Skin of body (tissue), 2 donors: ENCODE measurements around the gene PGAM2. TPM values are rescaled to one million over a fixed set of nuclear protein-coding genes. Genes with fewer than 3 reads are reported as not detected.

Source experiments
- DNase-seq: peaks from one replicate; lab custom pipeline; 2025; lab: John Stamatoyannopoulos, UW
- total RNA-seq: library from RNA; depleted of rRNA; stranded (reverse); fragments of >200 nt; gene quantifications from one replicate; pipeline ENCODE4 v1.2.3, GENCODE V29; 2014

PGAM2 gene
- total RNA-seq, 1 donor from 2014 or later, result 45.8 TPM

DNA sequence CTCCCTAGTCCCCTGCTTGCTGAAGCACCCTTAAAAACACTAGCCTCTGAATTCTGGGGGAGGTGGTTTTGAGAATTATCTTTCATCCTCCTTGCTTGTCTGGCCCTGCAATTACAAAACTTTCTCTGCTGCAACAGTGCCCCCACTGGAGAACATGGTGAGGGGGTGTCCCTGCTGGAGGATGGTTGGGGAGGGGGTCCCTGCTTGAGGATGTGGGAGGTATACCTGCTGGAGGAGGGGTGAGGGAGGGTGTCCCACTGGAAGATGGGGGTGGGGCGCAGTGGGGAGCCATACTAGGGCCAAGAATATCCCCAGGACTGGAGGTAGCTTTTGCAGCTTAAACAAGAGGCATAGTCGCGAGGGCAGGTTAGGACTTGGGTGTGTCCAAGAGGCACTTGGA lies 20.2 kb upstream of the PGAM2 start:
- DNase-seq, result no peak

DNA sequence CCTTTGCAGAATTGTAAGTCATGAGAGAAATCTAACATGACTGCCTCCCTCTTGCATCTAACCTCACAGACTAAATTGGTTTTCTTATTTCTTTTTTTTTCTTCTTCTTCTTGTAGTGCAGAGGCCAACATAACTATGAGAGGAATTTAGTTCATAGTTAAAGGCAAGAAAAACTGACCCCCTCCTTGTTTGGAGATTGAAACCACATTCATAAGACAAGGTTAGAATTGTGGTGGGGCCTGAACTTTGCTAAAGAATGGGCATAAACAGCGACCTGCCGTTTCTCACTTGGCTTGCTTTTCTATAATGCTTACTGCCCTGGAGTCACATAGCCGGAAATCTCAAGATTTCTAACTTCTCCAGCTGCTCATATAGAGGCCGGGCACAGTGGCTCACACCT lies 19.3 kb upstream of the PGAM2 start:
- no peak for DNase-seq

DNA sequence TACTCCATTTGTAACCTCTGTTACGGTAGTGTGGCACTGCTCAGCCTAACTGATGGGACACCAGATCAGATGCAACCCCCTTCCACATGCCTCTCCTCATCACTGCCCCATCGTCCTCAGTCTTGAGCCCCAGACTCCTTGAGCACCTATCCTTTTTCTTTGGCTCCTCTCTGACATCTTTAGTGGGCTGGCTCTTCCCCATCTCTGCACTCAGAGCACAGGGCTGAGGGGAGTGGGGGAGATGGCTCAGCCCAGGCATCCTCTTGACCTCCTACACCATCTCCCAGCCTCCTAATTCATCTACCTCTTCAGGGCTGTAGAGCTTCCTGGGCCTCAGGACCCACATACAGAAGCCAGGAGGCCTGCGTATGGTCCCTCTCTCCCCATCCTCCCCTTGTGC lies 18.4 kb upstream of the PGAM2 start:
- DNase-seq, result no peak

DNA sequence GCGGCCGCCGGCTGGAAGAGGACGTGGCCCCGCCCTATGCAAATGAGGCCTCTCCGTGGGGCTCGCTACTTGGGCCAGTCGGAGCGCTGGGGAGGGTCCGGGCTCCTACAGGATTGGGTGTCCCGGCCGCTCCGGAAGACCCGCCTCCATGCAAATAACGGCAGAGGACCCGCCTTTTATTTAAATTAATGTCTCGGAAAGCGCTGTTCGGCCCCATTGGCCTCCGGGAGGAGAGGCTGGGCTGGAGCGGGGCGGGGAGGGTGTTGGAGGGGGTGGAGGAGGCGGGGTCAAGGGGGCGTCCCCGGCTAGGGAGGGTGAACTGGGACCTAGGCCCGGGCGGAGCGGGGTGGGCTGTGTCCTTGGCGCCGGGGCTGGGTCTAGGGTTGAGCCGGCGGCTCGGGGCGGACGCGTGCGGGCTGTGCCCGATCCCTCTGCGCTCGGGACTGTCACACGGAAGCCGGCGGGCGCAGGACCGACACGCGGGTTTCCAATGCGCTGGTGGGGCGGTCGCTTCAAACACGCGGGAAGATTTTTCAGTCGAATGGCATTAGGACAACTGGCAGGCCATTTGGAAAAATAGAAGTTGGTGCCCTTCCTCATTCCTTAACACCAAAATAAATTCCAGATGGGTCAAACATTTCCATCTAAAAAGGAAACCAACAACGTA lies 17.3 kb upstream of the PGAM2 start:
- peak; percentile 98 for DNase-seq

DNA sequence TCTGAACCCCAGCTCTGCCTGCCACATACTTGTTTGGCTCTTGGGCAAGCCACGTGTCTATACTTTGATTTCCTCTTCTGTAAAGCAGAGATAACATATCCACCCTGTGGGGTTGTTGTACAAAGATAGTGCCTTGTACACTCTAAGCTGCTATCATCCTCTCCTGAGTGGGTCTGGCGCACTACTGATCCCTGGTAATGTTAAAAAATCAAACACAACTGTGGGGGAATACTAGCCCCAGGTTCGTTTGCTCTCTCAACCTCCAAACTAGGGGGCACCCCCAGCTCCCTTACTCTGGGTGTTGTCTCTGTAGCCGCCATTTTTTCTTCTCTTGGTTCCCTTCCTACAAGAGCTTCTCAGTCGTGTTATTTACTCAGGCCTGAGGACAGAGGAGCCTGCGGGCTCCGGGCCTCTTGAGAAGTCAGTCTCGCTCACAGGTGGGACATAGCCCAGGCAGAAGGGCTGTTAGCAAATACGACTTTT lies 15.9 kb upstream of the PGAM2 start:
- DNase-seq, result no peak

DNA sequence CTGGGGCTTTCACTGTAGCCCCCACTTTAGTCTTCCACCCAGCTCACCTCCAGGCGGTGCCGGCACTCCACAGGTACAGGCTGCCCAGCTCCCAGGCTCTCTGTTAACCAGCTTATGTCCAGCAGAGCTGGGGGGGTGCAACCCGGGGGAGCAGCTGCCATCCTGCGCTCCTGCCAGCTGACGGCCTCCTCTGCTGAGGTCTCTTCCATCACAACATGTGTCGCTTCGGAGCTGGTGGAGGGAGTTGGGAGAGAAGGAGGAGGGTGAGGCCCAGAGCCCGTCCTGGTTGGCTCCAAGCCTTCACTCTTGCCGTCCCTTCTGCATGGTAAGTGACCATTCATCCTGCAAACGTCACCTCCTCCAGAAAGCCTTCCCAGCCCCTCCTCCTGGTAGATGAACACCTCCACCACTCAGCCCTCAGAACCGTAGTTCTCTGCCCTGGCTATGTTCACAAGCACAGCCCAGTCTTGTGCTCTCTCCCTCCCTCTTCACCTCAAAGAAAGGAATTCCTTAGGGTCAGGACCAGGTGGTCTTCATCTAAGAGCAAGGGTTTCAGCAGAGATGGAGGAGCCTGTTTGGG lies 15.4 kb upstream of the PGAM2 start:
- no peak for DNase-seq

DNA sequence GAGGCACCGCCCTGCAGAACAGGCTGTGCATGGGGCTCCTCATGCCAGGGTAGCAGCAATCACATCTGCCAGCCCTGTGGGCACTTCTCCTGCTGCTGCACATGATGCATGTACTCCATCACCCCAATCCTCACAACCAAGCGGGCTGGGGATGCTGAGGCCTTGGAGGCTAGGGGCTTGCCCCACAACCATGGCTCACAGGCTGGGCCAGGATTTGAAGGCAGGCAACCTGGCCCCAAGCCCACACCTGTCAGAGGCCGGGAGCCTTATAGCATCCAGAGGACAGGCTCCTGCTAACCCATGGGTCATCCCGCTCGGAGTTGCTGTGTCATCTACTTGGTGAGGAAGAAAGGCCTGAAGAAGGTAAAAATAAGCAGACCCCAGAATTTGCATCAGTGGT lies 14.8 kb upstream of the PGAM2 start:
- no peak for DNase-seq

DNA sequence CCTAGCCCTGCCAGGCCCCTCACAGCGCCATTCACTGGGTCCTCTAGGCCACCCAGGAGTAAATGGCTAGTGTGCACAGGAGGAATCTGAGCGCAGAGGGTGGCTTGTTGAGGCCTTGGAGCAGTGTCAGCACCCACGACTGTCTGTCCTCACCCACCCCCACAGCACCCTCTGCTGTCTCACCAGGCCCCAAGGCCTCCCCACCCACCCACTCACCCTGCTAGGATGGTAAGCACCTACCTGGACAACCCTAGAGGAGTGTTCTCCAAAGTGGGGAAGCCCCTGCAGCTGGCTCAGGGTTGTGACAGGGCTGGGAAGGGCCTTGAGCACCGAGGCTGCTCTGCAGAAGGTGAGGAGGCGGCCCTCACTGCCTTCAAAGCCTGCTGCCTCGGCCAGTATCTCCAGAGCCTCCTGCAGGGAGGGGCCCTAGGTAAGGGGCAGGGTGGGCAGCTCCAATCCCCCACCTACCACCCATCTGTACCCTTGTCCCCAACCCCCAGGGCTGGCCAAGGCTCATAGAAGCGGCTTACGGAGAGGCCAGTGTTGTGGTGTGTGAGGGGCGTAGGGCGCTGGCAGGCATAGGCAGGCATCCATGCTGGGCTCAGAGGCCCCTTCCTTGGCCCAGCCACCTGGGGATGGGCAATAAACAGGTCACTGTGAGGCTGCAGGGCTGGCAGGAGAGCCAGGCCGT lies 14.1 kb upstream of the PGAM2 start:
- DNase-seq, result no peak

DNA sequence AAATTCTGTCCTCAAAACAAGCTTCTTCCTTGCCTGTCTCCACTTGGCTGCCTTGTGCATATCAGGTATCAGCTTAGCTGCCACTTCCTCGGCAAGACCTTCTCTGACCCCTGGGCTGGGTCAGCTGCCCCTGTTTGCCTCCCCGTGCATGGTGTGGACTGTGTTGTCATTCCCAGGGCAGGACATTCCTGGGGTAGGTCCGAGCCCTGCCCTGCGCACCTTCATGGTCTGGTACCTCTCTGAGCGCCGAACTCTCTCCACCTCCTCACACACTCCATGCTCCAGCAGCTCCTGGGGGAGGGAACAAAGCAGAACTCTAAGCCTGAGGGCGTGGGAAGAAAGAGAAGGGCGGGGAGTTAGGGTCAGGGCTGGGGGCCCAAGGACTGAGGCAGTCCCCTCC lies 13.2 kb upstream of the PGAM2 start:
- no peak for DNase-seq

DNA sequence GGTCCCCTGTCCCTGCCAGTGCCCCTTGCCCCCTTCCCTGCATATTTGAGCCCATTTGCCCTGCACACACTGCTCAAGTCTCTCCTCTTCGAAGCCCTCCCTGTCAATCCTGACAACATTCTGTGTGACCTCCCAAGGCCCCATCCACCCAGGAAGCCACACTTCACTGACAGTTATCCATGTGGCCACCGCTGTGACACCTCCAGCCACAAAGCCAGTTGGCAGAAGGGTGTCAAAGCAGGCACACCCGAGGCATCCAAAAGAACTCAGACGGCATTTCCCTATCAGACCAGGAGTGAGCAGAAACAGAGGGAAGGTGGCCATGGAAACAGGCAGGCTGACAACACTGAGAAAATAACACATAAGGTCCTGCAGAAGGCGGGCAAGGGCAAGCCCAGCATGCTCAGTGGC lies 12.3 kb upstream of the PGAM2 start:
- DNase-seq, result no peak

DNA sequence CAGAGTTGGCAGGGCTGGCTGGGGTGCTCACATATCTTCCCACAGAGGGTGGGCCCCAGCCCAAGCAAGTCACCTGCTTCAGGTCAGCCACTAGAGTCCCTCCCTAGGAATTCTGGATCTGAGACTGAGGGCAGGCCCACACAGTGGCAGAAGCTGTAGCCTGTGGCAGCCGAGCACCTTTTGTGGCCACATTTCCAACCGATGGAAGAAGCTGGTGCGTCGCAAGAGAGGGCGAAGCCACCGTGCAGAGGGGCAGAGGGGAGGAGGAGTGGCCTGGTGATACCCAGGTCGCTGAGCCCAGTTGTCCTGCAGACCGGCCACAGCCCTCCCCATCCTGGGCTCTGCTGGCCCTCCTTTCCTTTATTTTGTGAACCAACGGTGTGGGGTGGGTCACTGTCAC lies 11.7 kb upstream of the PGAM2 start:
- DNase-seq, result no peak

DNA sequence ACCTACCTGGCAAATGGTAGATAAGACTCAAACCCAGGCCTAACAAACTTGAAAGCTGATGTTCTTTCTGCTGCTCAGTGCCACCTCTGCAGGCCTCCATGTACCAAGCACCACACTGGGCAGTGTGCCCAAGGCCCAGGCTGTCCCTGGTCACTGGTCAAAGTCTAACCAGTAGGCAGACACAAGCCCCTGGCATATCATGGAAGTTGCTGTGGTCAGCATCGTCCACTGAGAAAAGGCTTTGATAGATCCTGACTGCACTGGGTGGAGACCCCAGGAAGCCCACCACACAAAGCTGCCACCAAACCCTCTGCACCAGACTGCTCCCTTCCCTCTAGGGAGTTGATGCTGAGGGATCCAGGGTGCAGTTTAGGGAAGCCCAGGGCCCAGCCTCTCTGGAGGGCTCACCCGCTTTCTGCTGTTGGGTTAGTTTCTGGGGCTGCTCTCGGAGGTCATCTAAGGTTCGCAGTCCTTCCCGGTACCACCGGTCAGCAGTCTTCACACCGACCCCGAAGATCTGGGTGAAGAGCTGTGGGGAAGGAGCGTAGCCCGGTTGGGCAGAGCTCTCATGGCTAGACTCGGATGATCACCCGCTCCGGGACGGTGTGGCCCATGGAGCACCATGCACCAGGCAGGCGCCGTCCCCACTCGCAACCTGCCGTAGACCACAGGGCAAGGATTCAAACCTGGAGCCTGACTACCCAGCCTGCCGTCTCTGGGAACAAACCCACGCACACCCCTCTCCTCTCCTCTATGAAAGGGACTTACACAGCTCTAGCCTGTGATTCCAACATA lies 10.9 kb upstream of the PGAM2 start:
- no peak for DNase-seq

DNA sequence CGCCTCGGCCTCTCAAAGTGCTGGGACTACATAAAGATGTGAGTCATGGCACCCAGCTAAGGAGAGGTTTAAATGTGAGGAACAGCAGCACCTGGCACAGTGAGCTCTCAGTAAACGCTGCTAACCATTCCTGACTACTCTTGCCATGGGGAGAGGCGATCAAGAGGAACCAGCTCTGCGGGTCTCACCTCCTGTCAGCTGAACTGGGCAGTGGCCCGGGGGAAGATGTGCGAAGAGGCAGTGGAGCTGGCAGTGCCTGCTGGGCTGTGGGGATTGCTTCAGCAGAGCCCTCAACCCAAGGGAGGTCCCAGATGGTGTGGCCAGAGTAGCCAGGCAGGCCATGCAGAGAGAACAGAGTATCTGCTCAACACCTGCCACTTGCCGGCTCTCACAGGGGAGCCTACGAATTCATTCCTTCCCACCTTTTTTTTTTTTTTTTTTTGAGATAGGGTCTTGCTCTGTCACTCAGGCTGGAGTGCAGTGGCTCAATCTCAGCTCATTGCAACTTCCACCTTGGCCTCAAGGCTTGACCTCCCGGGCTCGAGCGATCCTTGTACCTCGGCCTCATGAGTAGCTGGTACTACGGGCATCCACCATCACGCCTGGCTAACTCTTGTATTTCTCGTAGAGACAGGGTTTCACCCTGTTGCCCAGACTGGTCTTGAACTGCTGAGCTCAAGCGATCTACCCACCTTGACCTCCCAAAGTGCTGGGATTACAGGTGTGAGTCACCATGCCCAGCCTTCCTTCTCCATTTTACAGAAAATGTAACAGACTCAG lies 10.1 kb upstream of the PGAM2 start:
- no peak for DNase-seq

DNA sequence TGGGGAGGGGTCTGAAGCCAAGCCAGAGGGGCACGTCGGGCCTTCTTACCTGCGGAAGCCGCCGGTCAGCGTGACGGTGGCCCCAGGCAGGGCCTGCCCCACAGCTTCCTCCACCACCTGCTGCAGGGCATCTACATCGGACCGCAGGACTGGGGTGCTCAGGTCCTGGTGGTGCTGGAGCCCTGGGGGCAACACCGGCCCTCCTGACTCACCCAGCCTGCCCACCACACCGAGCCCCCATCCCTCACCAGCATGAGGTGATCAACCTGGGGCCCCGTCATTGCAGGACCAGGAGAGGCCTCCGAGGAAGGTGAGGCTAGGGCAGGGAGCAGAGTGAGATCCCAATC lies 9.0 kb upstream of the PGAM2 start:
- DNase-seq, result no peak

DNA sequence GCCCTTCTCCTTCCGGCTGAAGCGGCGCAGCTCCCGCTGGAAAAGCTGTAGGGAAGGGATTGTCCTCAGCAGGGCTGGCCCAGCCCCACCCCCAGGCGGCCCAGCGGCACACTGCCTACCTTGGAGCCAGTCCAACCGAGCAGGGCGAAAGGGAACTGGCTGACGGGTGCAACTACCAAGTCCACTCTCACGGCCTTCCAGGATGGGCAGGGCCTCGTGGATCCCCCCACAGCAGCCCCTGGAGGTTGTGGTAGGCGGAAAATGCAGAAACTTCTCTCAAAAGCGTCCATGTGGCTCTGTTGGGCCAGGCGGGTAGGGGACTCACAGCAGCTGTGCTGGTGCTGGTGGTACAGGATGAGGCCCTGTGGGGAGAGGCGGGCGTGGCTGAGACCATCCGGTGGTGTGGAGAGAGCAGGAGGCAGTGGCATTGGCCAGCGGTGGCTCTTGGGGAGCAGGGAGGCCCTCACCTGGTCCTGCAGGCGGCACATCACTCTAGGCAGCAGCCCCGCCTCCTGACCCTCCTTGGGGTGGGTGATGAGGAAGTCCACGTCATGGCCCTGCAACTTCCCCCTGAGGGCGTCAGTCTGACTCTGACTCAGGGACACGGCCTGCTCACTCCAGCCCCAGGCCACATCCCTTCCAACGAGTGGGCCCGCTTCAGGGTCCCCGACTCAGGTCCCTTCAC lies 8.4 kb upstream of the PGAM2 start:
- no peak for DNase-seq

DNA sequence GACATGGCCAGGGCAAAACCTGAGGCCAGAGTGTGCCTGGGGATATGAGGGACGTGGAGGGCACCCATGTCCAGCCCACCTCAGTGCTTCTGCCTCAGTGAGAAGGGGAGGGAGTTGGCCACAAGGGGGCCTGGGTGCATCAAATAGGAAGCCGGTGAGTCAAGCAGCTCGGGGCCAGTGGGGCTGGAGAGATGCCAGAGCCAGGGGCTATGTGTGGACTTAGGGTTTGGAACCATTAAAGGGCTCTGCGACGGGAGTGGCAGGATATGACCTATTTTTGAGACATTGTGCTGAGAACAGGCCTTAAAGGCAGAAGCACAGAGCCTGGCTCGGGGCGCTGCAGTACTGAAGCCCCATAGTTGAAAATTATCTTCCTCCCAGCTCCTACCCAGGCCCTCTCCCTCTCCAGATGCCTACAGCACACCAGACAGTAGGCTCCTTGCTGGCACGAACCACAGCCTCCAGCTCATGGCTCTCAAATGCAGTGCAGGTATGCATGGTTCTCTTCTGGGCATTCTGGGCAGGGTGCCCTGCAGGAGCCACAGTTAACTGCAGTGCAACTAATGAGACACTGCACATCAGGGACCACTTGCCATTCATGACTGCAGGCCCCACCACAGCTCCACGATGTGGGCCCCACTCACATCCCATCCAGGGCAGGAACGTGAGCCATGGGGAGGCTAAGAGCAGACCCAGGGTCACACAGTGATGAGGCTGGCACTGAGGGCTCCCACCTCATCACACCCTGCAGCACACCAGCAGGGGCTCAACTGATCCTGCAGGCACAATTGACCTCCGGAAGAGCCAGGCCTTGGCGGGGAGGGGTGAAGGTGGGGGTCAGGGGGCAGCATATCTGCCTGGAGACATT lies 7.2 kb upstream of the PGAM2 start:
- peak; percentile 15 for DNase-seq

DNA sequence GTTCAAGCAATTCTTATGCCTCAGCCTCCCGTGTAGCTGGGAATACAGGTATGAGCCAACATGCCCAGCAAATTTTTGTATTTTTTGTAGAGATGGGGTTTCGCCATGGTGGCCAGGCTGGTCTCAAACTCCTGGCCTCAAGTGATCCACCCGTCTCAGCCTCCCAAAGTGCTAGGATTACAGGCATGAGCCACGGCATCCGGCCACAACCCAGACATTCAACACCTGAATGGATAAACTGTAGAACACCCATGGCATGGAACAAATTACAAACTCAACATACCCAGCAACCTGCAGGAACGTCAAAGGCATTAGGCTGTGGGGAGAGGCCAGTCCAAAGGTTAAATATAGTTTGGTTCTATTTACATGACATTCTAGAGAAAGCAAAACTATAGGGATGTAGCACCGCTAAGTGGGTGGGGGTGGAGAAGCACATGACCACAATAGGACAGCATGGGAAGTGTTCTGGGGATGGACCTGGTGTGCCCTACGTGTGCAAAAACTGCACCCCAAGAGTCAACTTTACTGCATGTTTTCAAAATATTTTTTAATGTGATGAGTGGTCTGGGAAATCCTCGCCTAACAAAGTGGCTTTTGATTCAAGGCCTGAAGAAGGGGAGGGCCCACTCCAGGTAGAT lies 6.5 kb upstream of the PGAM2 start:
- no peak for DNase-seq

DNA sequence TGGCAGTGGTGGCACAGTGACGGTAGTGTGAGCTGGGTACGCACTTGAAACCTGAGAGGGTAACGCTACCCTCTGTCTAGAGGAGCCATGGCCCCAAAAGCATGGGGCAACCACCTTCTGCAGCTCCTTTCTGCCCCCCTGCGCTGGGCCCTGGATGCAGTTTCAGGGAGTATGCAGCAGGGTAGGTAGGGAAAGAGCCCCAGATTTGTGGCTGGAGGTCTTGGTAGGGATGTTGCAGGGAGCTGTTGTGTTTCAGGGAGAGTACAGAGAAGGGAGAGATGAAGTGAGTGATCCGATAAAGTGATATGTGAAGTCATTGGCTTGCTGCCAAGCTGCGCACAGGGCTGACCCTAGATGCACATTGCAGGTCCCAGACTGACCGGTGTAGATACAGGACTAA lies 2.7 kb upstream of the PGAM2 start:
- no peak for DNase-seq
